Endothelial cell of umbilical vein (primary cell): ENCODE measurements around the gene TLDC2. TPM values are rescaled to one million over a fixed set of nuclear protein-coding genes. Genes with fewer than 3 reads are reported as not detected.

ENCODE experiments used
- BruUV-seq: library from RNA; stranded (reverse); fragments of 400-500 nt; replicated peaks from 2 replicates; lab custom pipeline; 2021; lab: Mats Ljungman, UMichigan
- CTCF ChIA-PET: fragments of 300-600, 350-600 bp; sonication (Branson Sonifier 250); formaldehyde crosslinking; loops from one replicate; lab custom pipeline; 2021; ENCODE audit warnings: antibody characterized with exemption, inconsistent platforms; lab: Charles Lee
- POLR2A ChIA-PET: fragments of 300-600, 350-600 bp; sonication (Branson Sonifier 250); formaldehyde crosslinking; loops from one replicate; lab custom pipeline; 2021; ENCODE audit warnings: antibody characterized with exemption, inconsistent platforms; lab: Charles Lee
- DNase-seq: peaks from one replicate; pipeline ENCODE4 v3.0.0-alpha.2; 2011; ENCODE audit warnings: low read depth, low spot score
- FAIRE-seq: peaks from 2 replicates; lab custom pipeline; 2011; peaks lifted over from hg19 to GRCh38; lab: Jason Lieb, UNC
- H2AFZ ChIP-seq: 2 replicates; pipeline ENCODE4 v1.6.0; 2012; ENCODE audit warnings: low read depth, low read length, control low read depth, inconsistent platforms
- H3K27ac ChIP-seq: 2 replicates; pipeline ENCODE4 v1.5.1; 2011; ENCODE audit warnings: low read depth, mild to moderate bottlenecking, control low read depth, low read length, moderate library complexity; ENCODE audit not compliant: insufficient read depth
- H3K27me3 ChIP-seq, 2 experiments: 2 replicates each; pipeline versions ENCODE4 v1.6.0 to v1.6.1; 2011; ENCODE audit warnings: low read length in 2 of 2, mixed read lengths in 1 of 2; ENCODE audit not compliant: control insufficient read depth in 2 of 2, insufficient read depth in 2 of 2
- H3K36me3 ChIP-seq, 2 experiments: 2 replicates in 1 of 2; 3 replicates in 1 of 2; pipeline ENCODE4 v1.5.1; 2011; ENCODE audit warnings: low read length in 2 of 2, mild to moderate bottlenecking in 1 of 2, moderate library complexity in 1 of 2; ENCODE audit not compliant: control insufficient read depth in 2 of 2, insufficient read depth in 2 of 2; ENCODE audit errors: extremely low read depth in 1 of 2
- H3K4me1 ChIP-seq: 3 replicates; pipeline ENCODE4 v1.5.1; 2011; ENCODE audit warnings: mild to moderate bottlenecking, low read length; ENCODE audit not compliant: control insufficient read depth, insufficient read depth; ENCODE audit errors: extremely low read depth
- H3K4me2 ChIP-seq: 2 replicates; pipeline ENCODE4 v1.6.1; 2011; ENCODE audit warnings: low read length, control low read depth, mixed read lengths; ENCODE audit not compliant: insufficient read depth
- H3K4me3 ChIP-seq, 3 experiments: fragments of 200-600 bp in 1 of 3; sonication (generic), shearing (Covaris generic) in 1 of 3; replicated peaks in 1 of 3; 2 replicates each; pipeline ENCODE4 v1.5.1; 2011 to 2016; ENCODE audit warnings: control low read depth in 3 of 3, low read length in 3 of 3, mild to moderate bottlenecking in 2 of 3, inconsistent platforms in 1 of 3, low read depth in 1 of 3, moderate library complexity in 1 of 3; ENCODE audit not compliant: insufficient read depth in 1 of 3
- H3K79me2 ChIP-seq: 2 replicates; pipeline ENCODE4 v1.6.0; 2012; ENCODE audit warnings: low read length, inconsistent platforms; ENCODE audit not compliant: control insufficient read depth, insufficient read depth
- H3K9ac ChIP-seq: replicated peaks from 2 replicates; pipeline ENCODE3; 2011; ENCODE audit warnings: low read length, control low read depth; ENCODE audit not compliant: insufficient read depth; ENCODE audit errors: extremely low read depth
- H3K9me1 ChIP-seq: replicated peaks from 3 replicates; pipeline ENCODE4 v1.6.0; 2011; ENCODE audit warnings: mild to moderate bottlenecking, low read length; ENCODE audit not compliant: control insufficient read depth, insufficient read depth; ENCODE audit errors: extremely low read depth
- H3K9me3 ChIP-seq: replicated peaks from 2 replicates; pipeline ENCODE4 v1.5.1; 2012; ENCODE audit warnings: low read length, inconsistent platforms; ENCODE audit not compliant: control insufficient read depth, insufficient read depth
- H4K20me1 ChIP-seq: replicated peaks from 2 replicates; pipeline ENCODE3; 2011; ENCODE audit warnings: mild to moderate bottlenecking, low read length; ENCODE audit not compliant: control insufficient read depth, insufficient read depth; ENCODE audit errors: extremely low read depth
- CTCF ChIP-seq, 2 donors: IDR thresholded peaks; 1 replicate in 1 of 2; 2 replicates in 1 of 2; pipeline ENCODE4 v1.5.1; 2011; ENCODE audit warnings: low read length in 2 of 2, mild to moderate bottlenecking in 2 of 2, moderate library complexity in 2 of 2, control low read depth in 1 of 2, inconsistent platforms in 1 of 2, low read depth in 1 of 2; ENCODE audit not compliant: insufficient read depth in 1 of 2; ENCODE audit errors: extremely low read depth in 1 of 2
- EZH2 ChIP-seq: IDR thresholded peaks from 2 replicates; pipeline ENCODE4 v1.6.1; 2012; ENCODE audit warnings: borderline replicate concordance, low read depth, mild to moderate bottlenecking, moderate library complexity, low read length, inconsistent platforms; ENCODE audit not compliant: severe bottlenecking
- FOS ChIP-seq: IDR thresholded peaks from 2 replicates; pipeline ENCODE4 v1.6.1; 2011; ENCODE audit warnings: mild to moderate bottlenecking, low read length, moderate library complexity, borderline replicate concordance; ENCODE audit not compliant: insufficient read depth
- GATA2 ChIP-seq: IDR thresholded peaks from 2 replicates; pipeline ENCODE4 v1.7.0; 2011; ENCODE audit warnings: low read depth, mild to moderate bottlenecking, moderate library complexity, mixed read lengths, low read length; ENCODE audit not compliant: insufficient read length, insufficient read depth
- JUN ChIP-seq: IDR thresholded peaks from 2 replicates; pipeline ENCODE4 v1.6.1; 2011; ENCODE audit warnings: borderline replicate concordance, low read depth; ENCODE audit not compliant: insufficient read length, insufficient read depth
- MAX ChIP-seq: IDR thresholded peaks from 2 replicates; pipeline ENCODE4 v1.6.1; 2011; ENCODE audit not compliant: insufficient read depth, insufficient read length
- MYC ChIP-seq: IDR thresholded peaks from one replicate; pipeline ENCODE4 v1.6.1; 2011; ENCODE audit warnings: mild to moderate bottlenecking, low read depth, low read length
- POLR2A ChIP-seq: IDR thresholded peaks from 2 replicates; pipeline ENCODE4 v1.6.1; 2012; ENCODE audit warnings: low read depth, mild to moderate bottlenecking, control low read depth, low read length
- POLR2AphosphoS5 ChIP-seq: IDR thresholded peaks from 2 replicates; pipeline ENCODE4 v1.6.1; 2012; ENCODE audit warnings: low read depth, mild to moderate bottlenecking, control low read depth, low read length, moderate library complexity; ENCODE audit not compliant: insufficient read depth
- dilution Hi-C: fragments of 300-500 bp; cut with MboI; formaldehyde crosslinking; loops from one replicate; pipeline ENCODE4 v1.15.0; 2019; ENCODE audit warnings: low sequenced_read_pairs; ENCODE audit not compliant: extremely low pct_ligation_motif_present
- intact Hi-C: fragments of 100-400 bp; cut with micrococcal nuclease; formaldehyde crosslinking; loops from one replicate; pipeline ENCODE4 v1.10.0; 2022
- polyA plus RNA-seq, 4 experiments: library from polyadenylated mRNA; depleted of rRNA in 3 of 4; stranded (reverse) in 3 of 4; unstranded in 1 of 4; fragments of >200 nt; gene quantifications; 2 replicates each; pipeline versions ENCODE4 v1.2.1 to v1.2.3, GENCODE V29; 2011 to 2012; ENCODE audit warnings: missing spikeins in 1 of 4
- total RNA-seq: library from RNA; stranded (reverse); gene quantifications from 2 replicates; pipeline ENCODE4 v1.2.3, GENCODE V29; 2021

The TLDC2 gene
- total and polyA plus RNA-seq, 2 donors (not counting 3 experiments of a cell fraction or from before 2014, with no cell fraction given), result not detected

- Histone ChIP-seq H3K4me2 (no peak overlapping the region), H3K27ac (no peak overlapping the region), H3K9me3 (no peaks in the 10 kb centered on the region), H3K4me3 (no peak overlapping the region), H3K27me3 (no peaks in the 10 kb centered on the region), H3K9ac (no peak overlapping the region), H3K4me1 (no peaks in the 10 kb centered on the region), H3K9me1 (no peaks in the 10 kb centered on the region), H2AFZ (no peak overlapping the region), H3K36me3 (no peaks in the 10 kb centered on the region), H3K79me2 (no peaks in the 10 kb centered on the region), H4K20me1 (no peaks in the 10 kb centered on the region)
- ChIA-PET CTCF (interaction anchor here (0.6 to 1.9 kb wide), 29 partner anchors 9 to 717 kb away, joined by 3 to 23 read pairs (median 4); partner anchors contain the start of genes DSN1 and RAB5IF), POLR2A (interaction anchor here (0.6 kb wide), 2 partner anchors 362 to 701 kb away, joined by 3 to 4 read pairs; no protein-coding TSS in a partner anchor)
- TF ChIP-seq GATA2 (no peak), CTCF (IDR thresholded peaks at IDR 0.05; ENCODE audit: extremely low read depth in 1 of 2, insufficient read depth in 1 of 2, low read depth in 1 of 2, low read length in 2 of 2) (peak; percentile 67 to 77)
- BruUV-seq, result no TSS peak
- FAIRE-seq (peak; percentile 58), DNase-seq (peak; percentile 67)
- intact Hi-C loops (no loop called here), dilution Hi-C loops (no loop called here)
Measured at GRCh38 chr20:36919715-36920333, 43.9 kb downstream of the TLDC2 start.

- dilution Hi-C loops (no loop called here), intact Hi-C loops (no loop called here)
- Histone ChIP-seq H3K27me3 (no peaks in the 10 kb centered on the region), H3K4me1 (no peaks in the 10 kb centered on the region), H3K27ac (no peak overlapping the region), H3K79me2 (no peaks in the 10 kb centered on the region), H3K4me2 (no peak overlapping the region), H3K36me3 (no peaks in the 10 kb centered on the region), H4K20me1 (no peaks in the 10 kb centered on the region), H2AFZ (no peak overlapping the region), H3K9me3 (no peaks in the 10 kb centered on the region), H3K4me3 (no peak overlapping the region), H3K9me1 (no peaks in the 10 kb centered on the region), H3K9ac (no peak overlapping the region)
- FAIRE-seq, result no peak
- no peak for TF ChIP-seq GATA2
- no peak for TF ChIP-seq CTCF (IDR thresholded peaks at IDR 0.05; ENCODE audit: extremely low read depth in 1 of 2, insufficient read depth in 1 of 2, low read depth in 1 of 2, low read length in 2 of 2)
- TF ChIP-seq POLR2A, result no peak
- TF ChIP-seq POLR2AphosphoS5, result no peak
- no peak for TF ChIP-seq FOS
- TF ChIP-seq EZH2, result no peak
- no peak for TF ChIP-seq MYC
- TF ChIP-seq MAX, result no peak
- no peak for TF ChIP-seq JUN
- no peak for DNase-seq
- POLR2A ChIA-PET, result interaction anchor here (0.6 kb wide), 2 partner anchors 362 to 701 kb away, joined by 3 to 4 read pairs; no protein-coding TSS in a partner anchor
- CTCF ChIA-PET, result interaction anchor here (0.6 to 1.9 kb wide), 23 partner anchors 10 to 718 kb away, joined by 3 to 23 read pairs (median 4); partner anchors contain the start of gene DSN1
- BruUV-seq, result no TSS peak
Measured at GRCh38 chr20:36920334-36920730, 44.4 kb downstream of the TLDC2 start.
